Panc1 (cell line): ENCODE measurements around the gene TNFSF4.

ENCODE experiments used
- POLR2AphosphoS5 ChIP-seq: IDR thresholded peaks from 2 replicates; pipeline ENCODE4 v1.6.1; 2012; ENCODE audit warnings: mild to moderate bottlenecking, low read depth, low read length, moderate library complexity
- SIN3A ChIP-seq: IDR thresholded peaks from 2 replicates; pipeline ENCODE4 v1.6.1; 2012; ENCODE audit warnings: low read depth, mild to moderate bottlenecking, low read length, moderate library complexity, borderline replicate concordance; ENCODE audit not compliant: insufficient read depth
- TCF7L2 ChIP-seq: IDR thresholded peaks from 2 replicates; pipeline ENCODE4 v1.6.1; 2011; ENCODE audit warnings: mild to moderate bottlenecking, low read depth, low read length, inconsistent platforms
- TF ChIP-seq, protein P1 (sequence below): fragments of 450-650 bp; IDR thresholded peaks from 2 replicates; pipeline ENCODE4 v1.5.1; 2017; ENCODE audit warnings: mild to moderate bottlenecking
- TF ChIP-seq, protein P2 (sequence below), 2 experiments: IDR thresholded peaks; 2 replicates each; pipeline ENCODE4 v1.6.1; 2011 to 2012; ENCODE audit warnings: low read depth in 2 of 2, control low read depth in 1 of 2, low read length in 1 of 2, mild to moderate bottlenecking in 1 of 2, moderate library complexity in 1 of 2; ENCODE audit not compliant: insufficient read depth in 1 of 2

DNA sequence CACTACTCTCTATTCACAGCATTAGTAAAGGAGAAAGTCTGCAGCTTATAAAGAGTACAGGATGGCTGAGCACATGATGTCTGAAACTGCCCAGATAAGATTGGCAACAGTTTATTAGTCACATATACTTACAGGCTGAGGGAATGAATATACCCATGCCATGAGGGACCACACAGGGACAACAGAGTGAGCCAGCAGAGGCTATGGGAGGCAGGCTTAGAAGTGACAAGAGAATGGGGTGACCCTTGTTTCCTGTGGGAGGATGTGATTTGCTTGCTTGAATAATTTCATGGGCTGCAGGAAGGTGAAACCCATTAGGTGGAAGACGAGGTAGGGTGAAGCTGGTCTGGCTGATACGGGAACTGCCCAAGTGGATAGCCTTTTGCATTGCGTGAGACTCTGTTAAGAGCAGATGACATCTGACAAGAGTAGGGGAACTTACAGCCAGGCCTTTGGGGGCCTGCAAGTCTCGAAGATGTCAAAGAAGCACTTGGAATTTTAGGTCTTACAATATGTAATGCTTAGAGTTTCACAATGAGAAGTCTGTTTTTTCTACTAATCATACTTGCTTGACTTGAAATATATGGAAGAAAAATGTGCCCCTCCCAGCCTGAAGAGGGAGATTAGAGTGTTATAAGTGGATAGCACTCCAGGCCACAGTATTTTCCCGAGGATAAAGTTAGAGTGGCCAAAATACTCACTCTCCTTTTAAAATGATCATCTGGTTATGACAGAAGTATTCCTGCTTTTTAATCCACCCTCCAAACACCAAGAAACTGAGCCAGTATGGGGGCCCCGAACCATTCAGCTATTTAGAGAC, 34.6 kb upstream of the TNFSF4 start:
- no peak for TF ChIP-seq POLR2AphosphoS5
- TF ChIP-seq, protein P1, sequence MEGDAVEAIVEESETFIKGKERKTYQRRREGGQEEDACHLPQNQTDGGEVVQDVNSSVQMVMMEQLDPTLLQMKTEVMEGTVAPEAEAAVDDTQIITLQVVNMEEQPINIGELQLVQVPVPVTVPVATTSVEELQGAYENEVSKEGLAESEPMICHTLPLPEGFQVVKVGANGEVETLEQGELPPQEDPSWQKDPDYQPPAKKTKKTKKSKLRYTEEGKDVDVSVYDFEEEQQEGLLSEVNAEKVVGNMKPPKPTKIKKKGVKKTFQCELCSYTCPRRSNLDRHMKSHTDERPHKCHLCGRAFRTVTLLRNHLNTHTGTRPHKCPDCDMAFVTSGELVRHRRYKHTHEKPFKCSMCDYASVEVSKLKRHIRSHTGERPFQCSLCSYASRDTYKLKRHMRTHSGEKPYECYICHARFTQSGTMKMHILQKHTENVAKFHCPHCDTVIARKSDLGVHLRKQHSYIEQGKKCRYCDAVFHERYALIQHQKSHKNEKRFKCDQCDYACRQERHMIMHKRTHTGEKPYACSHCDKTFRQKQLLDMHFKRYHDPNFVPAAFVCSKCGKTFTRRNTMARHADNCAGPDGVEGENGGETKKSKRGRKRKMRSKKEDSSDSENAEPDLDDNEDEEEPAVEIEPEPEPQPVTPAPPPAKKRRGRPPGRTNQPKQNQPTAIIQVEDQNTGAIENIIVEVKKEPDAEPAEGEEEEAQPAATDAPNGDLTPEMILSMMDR: no peak
- TF ChIP-seq SIN3A: no peak
- TF ChIP-seq, protein P2, sequence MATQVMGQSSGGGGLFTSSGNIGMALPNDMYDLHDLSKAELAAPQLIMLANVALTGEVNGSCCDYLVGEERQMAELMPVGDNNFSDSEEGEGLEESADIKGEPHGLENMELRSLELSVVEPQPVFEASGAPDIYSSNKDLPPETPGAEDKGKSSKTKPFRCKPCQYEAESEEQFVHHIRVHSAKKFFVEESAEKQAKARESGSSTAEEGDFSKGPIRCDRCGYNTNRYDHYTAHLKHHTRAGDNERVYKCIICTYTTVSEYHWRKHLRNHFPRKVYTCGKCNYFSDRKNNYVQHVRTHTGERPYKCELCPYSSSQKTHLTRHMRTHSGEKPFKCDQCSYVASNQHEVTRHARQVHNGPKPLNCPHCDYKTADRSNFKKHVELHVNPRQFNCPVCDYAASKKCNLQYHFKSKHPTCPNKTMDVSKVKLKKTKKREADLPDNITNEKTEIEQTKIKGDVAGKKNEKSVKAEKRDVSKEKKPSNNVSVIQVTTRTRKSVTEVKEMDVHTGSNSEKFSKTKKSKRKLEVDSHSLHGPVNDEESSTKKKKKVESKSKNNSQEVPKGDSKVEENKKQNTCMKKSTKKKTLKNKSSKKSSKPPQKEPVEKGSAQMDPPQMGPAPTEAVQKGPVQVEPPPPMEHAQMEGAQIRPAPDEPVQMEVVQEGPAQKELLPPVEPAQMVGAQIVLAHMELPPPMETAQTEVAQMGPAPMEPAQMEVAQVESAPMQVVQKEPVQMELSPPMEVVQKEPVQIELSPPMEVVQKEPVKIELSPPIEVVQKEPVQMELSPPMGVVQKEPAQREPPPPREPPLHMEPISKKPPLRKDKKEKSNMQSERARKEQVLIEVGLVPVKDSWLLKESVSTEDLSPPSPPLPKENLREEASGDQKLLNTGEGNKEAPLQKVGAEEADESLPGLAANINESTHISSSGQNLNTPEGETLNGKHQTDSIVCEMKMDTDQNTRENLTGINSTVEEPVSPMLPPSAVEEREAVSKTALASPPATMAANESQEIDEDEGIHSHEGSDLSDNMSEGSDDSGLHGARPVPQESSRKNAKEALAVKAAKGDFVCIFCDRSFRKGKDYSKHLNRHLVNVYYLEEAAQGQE (IDR thresholded peaks at IDR 0.05; ENCODE audit: insufficient read depth in 1 of 2, low read depth in 2 of 2, low read length in 1 of 2): no peak
- TF ChIP-seq TCF7L2: no peak
